ENCODE measurements around the gene LCE1A. TPM values are rescaled to one million over a fixed set of nuclear protein-coding genes. Genes with fewer than 3 reads are reported as not detected.

LCE1A gene
- not detected for total RNA-seq

GRCh38 chr1:152827173-152827572 lies at the start of gene LCE1A:
Gene LCE1A, plus strand, starts transcription at chr1:152827473. Its CDS starts 0 bp downstream, at chr1:152827473.

GRCh38 chr1:152786077-152786476 lies 41.2 kb upstream of the LCE1A start, which contains the start of gene LCE1E:
Gene LCE1E, plus strand, starts transcription at chr1:152786257. Its CDS starts 1,043 bp downstream, at chr1:152787300.

GRCh38 chr1:152796421-152796820 lies 30.9 kb upstream of the LCE1A start, which contains the start of gene LCE1D:
Gene LCE1D, plus strand, starts transcription at chr1:152796721. Its CDS starts 1,074 bp downstream, at chr1:152797795.

GRCh38 chr1:152806576-152806975 lies 20.7 kb upstream of the LCE1A start, which contains the start of gene LCE1C:
Gene LCE1C, minus strand, starts transcription at chr1:152806651. Its CDS starts 1,173 bp downstream, at chr1:152805478.

GRCh38 chr1:152811671-152812070 lies 15.6 kb upstream of the LCE1A start, which contains the start of gene LCE1B:
Gene LCE1B, plus strand, starts transcription at chr1:152811971. Its CDS starts 476 bp downstream, at chr1:152812447.

GRCh38 chr1:152842556-152842955 lies 15.3 kb downstream of the LCE1A start, which contains the start of gene LCE6A:
Gene LCE6A, plus strand, starts transcription at chr1:152842856. Its CDS starts 665 bp downstream, at chr1:152843521.

GRCh38 chr1:152859696-152860095 lies 32.4 kb downstream of the LCE1A start, which contains the start of gene LCE7A:
Gene LCE7A, plus strand, starts transcription at chr1:152859996. Its CDS starts 702 bp downstream, at chr1:152860698.

Other genes starting within 250 kb of the LCE1A start
- gene LCE3D, start 247.0 kb upstream of the LCE1A start, total RNA-seq = not detected
- not detected for gene LCE3C, start 227.2 kb upstream of the LCE1A start, total RNA-seq
- gene LCE3B, start 213.7 kb upstream of the LCE1A start, total RNA-seq = not detected
- not detected for gene LCE3A, start 204.4 kb upstream of the LCE1A start, total RNA-seq
- gene LCE2D, start 164.1 kb upstream of the LCE1A start, total RNA-seq = not detected
- not detected for gene LCE2C, start 152.2 kb upstream of the LCE1A start, total RNA-seq
- gene LCE2B, start 141.3 kb upstream of the LCE1A start, total RNA-seq = not detected
- not detected for gene LCE2A, start 129.1 kb upstream of the LCE1A start, total RNA-seq
- not detected for gene LCE4A, start 119.3 kb upstream of the LCE1A start, total RNA-seq
- not detected for gene KPRP, start 69.4 kb upstream of the LCE1A start, total RNA-seq
- not detected for gene LCE1F, start 52.3 kb upstream of the LCE1A start, total RNA-seq
- gene LCE1E, start 41.2 kb upstream of the LCE1A start, total RNA-seq = not detected
- not detected for gene LCE1D, start 30.8 kb upstream of the LCE1A start, total RNA-seq
- gene LCE1C, start 20.8 kb upstream of the LCE1A start, total RNA-seq = not detected
- gene LCE1B, start 15.5 kb upstream of the LCE1A start, total RNA-seq = not detected
- not detected for gene LCE6A, start 15.4 kb downstream of the LCE1A start, total RNA-seq
- not detected for gene LCE7A, start 32.5 kb downstream of the LCE1A start, total RNA-seq
- gene SMCP, start 50.8 kb downstream of the LCE1A start, total RNA-seq = not detected
- not detected for gene IVL, start 81.1 kb downstream of the LCE1A start, total RNA-seq
- not detected for gene SPRR5, start 119.7 kb downstream of the LCE1A start, total RNA-seq
- gene SPRR4, start 143.2 kb downstream of the LCE1A start, total RNA-seq = not detected
- gene SPRR1A, start 156.6 kb downstream of the LCE1A start, total RNA-seq = not detected
- not detected for gene SPRR3, start 174.3 kb downstream of the LCE1A start, total RNA-seq
- gene SPRR1B, start 203.7 kb downstream of the LCE1A start, total RNA-seq = not detected
- gene SPRR2D, start 213.6 kb downstream of the LCE1A start, total RNA-seq = not detected
- not detected for gene SPRR2A, start 230.0 kb downstream of the LCE1A start, total RNA-seq
- gene SPRR2B, start 244.1 kb downstream of the LCE1A start, total RNA-seq = not detected